ENCODE data around the gene CNBP. TPM values are rescaled to one million over a fixed set of nuclear protein-coding genes. Genes with fewer than 3 reads are reported as not detected.

CNBP gene
- polyA plus RNA-seq, 1 donor (not counting 4 experiments of a cell fraction or from before 2014, with no cell fraction given): 388 TPM

GRCh38 chr3:129161860-129162271, 21.8 kb downstream of the CNBP start:
- no peak for FAIRE-seq
- H4K20me1 ChIP-seq (ENCODE audit: control insufficient read depth, extremely low read depth, insufficient read depth, low read length): no peaks in the 10 kb centered on the region
- DNase-seq (ENCODE audit: low read depth, low spot score): no peak
- dilution Hi-C loops (cut with MboI; ENCODE audit: extremely low pct_ligation_motif_present, low sequenced_read_pairs): no loop called here
- TF ChIP-seq CTCF (optimal IDR thresholded peaks at IDR 0.05 in 1 of 3, IDR thresholded peaks at IDR 0.05 in 1 of 3, conservative IDR thresholded peaks at IDR 0.05 in 1 of 3; ENCODE audit: extremely low read depth in 1 of 3, insufficient read depth in 2 of 3, low read length in 3 of 3): no peak
- H3K36me3 ChIP-seq (ENCODE audit: control insufficient read depth in 2 of 2, extremely low read depth in 1 of 2, insufficient read depth in 2 of 2, low read length in 2 of 2): peaks cover 4 to 20% of the 10 kb centered on the region in 2 experiments
- H3K9me1 ChIP-seq (ENCODE audit: control insufficient read depth, extremely low read depth, insufficient read depth, low read length): no peaks in the 10 kb centered on the region
- H3K27me3 ChIP-seq (ENCODE audit: control insufficient read depth, extremely low read depth, insufficient read depth, low read length): no peaks in the 10 kb centered on the region
- peak overlapping the region; percentile 5 for H2AFZ ChIP-seq (ENCODE audit: control insufficient read depth, low read length)
- peak overlapping the region; percentile 99 for H3K27ac ChIP-seq (ENCODE audit: control insufficient read depth, insufficient read depth, low read length)
- peak overlapping the region; percentile 97 for H3K4me2 ChIP-seq (ENCODE audit: control insufficient read depth, extremely low read depth, insufficient read depth, low read depth, low read length)
- H3K9me3 ChIP-seq (ENCODE audit: control insufficient read depth, low read depth, low read length): no peaks in the 10 kb centered on the region
- peak overlapping the region; percentile 77 to 95 (median 79) for H3K4me3 ChIP-seq (ENCODE audit: control insufficient read depth in 2 of 3, extremely low read depth in 1 of 3, insufficient read depth in 2 of 3, low read depth in 1 of 3, low read length in 3 of 3)
- peak overlapping the region; percentile 98 for H3K9ac ChIP-seq (ENCODE audit: control insufficient read depth, extremely low read depth, insufficient read depth, low read length)
- peaks cover 19% of the 10 kb centered on the region for H3K4me1 ChIP-seq (ENCODE audit: control insufficient read depth, extremely low read depth, insufficient read depth, low read length)
- peaks cover 21% of the 10 kb centered on the region for H3K79me2 ChIP-seq (ENCODE audit: control insufficient read depth, insufficient read depth, low read length)

GRCh38 chr3:129160891-129161859, 22.5 kb downstream of the CNBP start, which contains the start of gene ISY1:
TSS of gene ISY1 (minus strand) at chr3:129161063. CDS start at chr3:129160975, 88 bp downstream.
- Histone ChIP-seq H3K9ac (ENCODE audit: control insufficient read depth, extremely low read depth, insufficient read depth, low read length) (peak within 1 kb of the TSS; percentile 98), H3K4me2 (ENCODE audit: control insufficient read depth, extremely low read depth, insufficient read depth, low read depth, low read length) (peak within 1 kb of the TSS; percentile 97), H3K4me1 (ENCODE audit: control insufficient read depth, extremely low read depth, insufficient read depth, low read length) (peaks cover 19% of the 10 kb centered on the region), H3K9me3 (ENCODE audit: control insufficient read depth, low read depth, low read length) (no peaks in the 10 kb centered on the region), H3K27ac (ENCODE audit: control insufficient read depth, insufficient read depth, low read length) (peak within 1 kb of the TSS; percentile 99), H3K27me3 (ENCODE audit: control insufficient read depth, extremely low read depth, insufficient read depth, low read length) (no peaks in the 10 kb centered on the region), H3K4me3 (ENCODE audit: control insufficient read depth in 2 of 3, extremely low read depth in 1 of 3, insufficient read depth in 2 of 3, low read depth in 1 of 3, low read length in 3 of 3) (peak within 1 kb of the TSS; percentile 79 to 97 (median 95)), H2AFZ (ENCODE audit: control insufficient read depth, low read length) (peak within 1 kb of the TSS; percentile 98), H4K20me1 (ENCODE audit: control insufficient read depth, extremely low read depth, insufficient read depth, low read length) (no peaks in the 10 kb centered on the region), H3K79me2 (ENCODE audit: control insufficient read depth, insufficient read depth, low read length) (peaks cover 21% of the 10 kb centered on the region), H3K9me1 (ENCODE audit: control insufficient read depth, extremely low read depth, insufficient read depth, low read length) (no peaks in the 10 kb centered on the region), H3K36me3 (ENCODE audit: control insufficient read depth in 2 of 2, extremely low read depth in 1 of 2, insufficient read depth in 2 of 2, low read length in 2 of 2) (peaks cover 3 to 15% of the 10 kb centered on the region in 2 experiments)
- DNase-seq (ENCODE audit: low read depth, low spot score) (no peak), FAIRE-seq (peak; percentile 43)
- dilution Hi-C loops (cut with MboI; ENCODE audit: extremely low pct_ligation_motif_present, low sequenced_read_pairs): no loop called here
- no peak for TF ChIP-seq EZH2 (IDR thresholded peaks at IDR 0.05; ENCODE audit: low read length)
- peak; percentile 78 to 90 (median 82) for TF ChIP-seq CTCF (optimal IDR thresholded peaks at IDR 0.05 in 1 of 3, IDR thresholded peaks at IDR 0.05 in 1 of 3, conservative IDR thresholded peaks at IDR 0.05 in 1 of 3; ENCODE audit: extremely low read depth in 1 of 3, insufficient read depth in 2 of 3, low read length in 3 of 3)

All from keratinocyte (primary cell).